EH (cell line): ENCODE results near the gene IFITM10.

ENCODE experiments used
- DNase-seq: peaks from one replicate; pipeline ENCODE4 v3.0.0-alpha.2; 2015; ENCODE audit warnings: low read depth

The IFITM10 gene

DNA sequence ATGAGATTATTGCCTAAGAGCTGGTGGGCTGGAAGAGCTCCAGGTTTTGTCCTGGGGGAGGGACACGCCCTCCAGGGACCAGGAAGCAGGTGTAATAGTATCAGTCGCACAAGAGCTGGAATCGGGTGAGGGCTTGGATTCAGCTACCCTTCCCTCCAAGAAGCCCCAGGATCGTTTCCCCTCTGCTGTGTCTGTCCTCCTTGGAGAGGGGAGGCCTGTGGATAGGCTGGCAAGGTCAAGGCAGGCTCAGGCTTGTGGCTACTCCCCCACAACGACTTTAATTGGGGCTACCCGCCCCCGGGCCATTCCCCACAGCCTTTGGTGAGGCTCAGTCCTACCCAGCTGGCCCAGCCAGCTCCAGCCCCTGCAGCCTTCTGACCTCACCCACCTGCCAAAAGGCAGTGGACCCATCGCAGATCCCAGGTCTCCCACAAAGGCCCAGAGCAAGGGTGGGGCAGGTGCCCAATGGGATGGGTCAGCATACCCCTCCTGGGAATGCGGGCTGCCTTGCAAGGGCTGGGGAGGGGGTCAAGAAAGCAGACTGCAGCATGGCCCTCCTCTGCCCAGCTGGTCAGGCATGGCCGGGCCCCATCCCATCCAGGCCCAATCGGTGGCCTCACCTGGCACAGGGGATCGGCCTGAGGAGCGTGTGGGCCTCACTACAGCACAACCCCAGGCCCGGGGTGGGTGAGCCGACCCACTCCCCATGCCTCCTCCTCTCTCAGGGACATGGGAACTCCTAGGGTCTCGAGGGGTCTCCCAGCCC is 12.3 kb upstream of the IFITM10 start:
- DNase-seq = no peak

DNA sequence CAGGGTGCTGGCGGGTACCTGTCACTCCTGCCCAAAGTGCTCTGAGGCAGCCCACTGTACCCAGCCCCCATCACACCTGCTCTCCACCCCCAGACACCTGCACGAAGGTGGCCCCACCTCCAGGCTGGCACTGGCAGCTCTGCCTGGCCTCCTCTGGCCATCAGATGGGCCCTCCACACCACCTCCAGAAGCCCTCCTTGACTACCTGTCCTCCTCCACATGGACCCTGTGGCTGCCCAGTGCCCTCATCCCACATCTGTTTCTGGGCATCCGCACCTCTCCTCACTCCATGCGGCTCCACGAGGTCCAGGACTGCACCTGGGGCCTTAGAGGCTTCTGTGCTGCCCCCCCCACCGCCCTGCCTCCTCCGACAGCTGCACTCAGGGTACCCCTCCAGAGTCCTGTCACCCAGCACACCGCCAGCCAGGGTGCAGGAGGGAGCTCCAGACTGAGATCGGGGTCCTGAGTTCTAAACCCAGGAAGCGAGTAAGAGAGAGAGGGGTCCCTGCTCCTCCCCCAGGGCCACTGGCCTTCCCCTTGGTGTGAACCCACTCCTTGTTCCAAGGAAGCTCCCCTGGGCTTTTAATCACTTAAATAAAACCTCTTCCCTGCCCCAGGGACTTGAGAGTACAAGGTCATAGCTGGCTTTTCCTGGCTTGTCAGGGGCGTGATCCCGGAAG is 11.6 kb upstream of the IFITM10 start:
- DNase-seq = no peak

DNA sequence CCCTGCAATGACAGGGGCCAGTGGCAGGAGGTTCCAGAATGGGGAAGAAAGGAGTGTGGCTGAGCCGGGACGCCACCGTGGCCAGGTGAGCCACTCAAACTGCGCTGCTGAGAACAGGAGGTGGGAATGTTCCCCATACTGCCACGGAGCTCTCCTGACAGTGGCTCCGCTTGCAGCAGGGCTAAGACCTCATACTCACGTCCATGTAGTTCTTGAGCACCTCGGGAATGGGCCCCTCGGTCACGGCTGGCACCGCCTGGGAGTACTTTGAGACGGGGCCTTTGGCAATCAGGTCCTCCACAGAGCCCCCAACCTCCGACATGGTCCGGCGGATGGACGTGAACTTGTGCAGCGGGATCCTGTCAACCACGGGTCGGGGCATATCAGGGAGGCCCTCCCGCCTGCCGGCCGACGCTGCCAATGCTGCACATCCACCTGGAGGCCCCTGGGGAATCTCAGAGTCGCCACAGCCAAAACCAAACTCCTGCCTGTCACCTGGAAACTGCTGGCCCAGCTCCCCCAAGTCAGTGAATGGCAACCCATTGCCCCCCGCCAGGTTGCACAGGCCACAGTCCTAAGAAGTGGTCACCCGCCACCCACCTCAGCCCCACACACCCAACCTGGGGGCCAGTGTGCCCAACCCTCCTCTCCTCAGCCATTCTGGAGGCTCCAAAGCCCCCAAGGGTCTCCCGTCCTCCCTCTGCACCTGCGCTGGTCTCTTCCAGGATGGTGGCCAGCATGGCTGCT is 10.9 kb upstream of the IFITM10 start:
- DNase-seq = no peak

DNA sequence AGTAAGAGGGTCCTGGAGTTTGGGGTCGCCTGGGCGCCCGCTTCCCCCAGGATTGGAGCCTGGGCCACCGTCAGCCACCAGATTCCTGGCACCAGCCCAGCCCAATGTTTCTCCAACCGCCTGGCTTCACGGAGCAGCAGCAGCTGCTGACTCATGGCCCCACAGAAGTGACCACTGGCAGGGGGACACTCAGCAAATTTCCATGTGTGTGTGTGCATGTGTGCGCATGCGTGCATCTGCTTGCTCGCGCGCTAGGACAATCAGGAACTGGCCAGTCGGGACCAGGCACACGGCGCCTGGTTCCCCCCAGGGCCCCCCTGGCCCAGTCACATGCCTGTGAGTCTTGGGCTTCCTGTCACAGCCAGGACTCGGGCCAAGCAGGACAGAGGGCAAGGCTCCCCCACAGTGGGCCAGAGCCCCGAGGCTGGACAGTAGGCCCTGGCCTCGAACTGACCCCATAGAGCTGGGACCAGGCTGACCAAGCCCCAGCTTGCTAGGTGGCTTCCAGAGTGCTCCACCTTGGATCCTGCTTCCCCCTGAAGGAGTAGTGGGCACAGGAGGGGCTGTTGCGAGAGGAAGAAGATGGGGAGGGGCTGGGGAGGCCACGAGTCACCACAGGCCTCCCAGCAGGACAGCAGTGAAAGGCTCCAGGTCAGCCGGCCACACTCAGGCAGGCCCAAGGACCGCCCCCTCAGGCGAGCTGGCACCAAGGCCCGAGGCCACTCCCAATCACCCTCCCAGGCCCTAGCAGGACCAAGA is 10.1 kb upstream of the IFITM10 start:
- DNase-seq = peak; percentile 79

DNA sequence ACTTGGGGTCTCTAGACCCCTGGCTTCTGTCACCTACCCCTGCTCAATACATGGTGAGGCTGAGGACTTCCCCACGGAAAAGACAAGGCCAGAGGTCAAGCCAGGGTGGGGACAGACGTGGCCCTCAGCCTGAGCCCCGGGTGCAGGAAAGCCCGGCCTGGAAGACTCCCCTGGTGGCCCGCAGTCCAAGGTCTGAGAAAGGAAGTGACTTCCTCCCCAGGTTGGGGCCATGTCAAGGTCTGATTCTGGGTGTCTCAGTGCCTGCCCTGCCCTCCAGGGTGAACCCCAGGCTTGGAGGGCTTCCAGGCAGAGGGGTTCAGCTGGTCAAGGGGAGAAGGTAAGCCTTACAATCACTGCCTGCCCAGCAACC is 9.4 kb upstream of the IFITM10 start:
- DNase-seq = no peak

DNA sequence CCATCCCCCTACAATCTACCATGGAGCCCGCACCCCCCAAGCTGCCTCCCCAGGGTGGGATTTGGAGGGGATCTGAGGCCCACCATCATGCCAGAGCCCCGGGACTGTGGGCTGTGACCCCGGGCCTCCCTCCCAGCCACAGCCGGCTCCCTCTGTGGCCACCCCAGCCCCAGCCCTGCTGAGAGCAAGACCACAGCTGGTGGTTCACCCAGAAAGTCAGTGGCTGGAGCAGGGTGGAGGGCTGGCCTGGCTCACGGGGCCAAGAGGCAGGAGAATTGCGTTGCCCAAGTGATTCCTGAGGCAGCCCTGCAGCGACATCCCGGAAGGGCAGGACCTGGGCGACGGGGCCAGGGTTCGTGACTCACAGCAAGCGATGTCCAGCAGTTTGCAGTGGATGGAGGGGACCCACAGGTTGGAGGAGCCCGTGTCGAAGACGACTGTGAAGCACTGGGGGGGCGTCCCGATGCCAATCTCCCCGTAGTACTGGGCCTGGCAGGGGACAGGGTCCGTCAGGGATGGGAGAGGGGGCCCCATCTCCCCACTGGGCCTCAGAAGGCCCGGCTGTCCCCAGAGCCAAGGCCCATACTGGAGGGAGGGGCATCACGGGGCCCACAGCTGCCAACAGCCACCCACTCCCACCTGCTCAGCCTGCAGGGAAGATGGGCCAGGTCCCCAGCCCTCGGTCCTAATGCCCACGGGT is 8.9 kb upstream of the IFITM10 start:
- no peak for DNase-seq

DNA sequence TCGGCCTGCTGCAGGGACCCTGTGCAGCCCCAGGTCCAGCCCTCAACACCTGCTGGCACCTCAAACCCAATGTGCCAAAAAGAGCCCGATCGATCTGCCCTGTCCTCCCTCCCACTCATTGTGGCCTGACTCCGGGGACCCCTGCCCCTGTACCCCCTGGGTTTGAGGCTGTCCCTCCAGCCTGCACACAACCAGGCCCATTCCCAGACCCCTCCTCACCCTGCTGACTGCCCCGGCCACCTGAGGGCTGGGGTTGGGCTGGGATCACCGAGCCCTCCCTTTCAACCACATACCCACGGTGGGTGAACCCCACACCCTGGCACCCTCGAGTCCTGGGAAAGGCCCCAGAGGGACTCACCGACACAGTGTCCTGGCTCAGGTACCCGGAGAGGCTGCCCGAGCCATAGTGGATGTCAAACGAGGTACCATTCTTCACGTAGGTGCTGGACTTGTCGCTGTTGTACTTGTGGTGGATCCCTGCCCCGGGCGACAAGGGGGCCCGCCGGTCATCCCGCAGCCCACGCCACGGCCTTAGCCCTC is 8.3 kb upstream of the IFITM10 start:
- DNase-seq = no peak

DNA sequence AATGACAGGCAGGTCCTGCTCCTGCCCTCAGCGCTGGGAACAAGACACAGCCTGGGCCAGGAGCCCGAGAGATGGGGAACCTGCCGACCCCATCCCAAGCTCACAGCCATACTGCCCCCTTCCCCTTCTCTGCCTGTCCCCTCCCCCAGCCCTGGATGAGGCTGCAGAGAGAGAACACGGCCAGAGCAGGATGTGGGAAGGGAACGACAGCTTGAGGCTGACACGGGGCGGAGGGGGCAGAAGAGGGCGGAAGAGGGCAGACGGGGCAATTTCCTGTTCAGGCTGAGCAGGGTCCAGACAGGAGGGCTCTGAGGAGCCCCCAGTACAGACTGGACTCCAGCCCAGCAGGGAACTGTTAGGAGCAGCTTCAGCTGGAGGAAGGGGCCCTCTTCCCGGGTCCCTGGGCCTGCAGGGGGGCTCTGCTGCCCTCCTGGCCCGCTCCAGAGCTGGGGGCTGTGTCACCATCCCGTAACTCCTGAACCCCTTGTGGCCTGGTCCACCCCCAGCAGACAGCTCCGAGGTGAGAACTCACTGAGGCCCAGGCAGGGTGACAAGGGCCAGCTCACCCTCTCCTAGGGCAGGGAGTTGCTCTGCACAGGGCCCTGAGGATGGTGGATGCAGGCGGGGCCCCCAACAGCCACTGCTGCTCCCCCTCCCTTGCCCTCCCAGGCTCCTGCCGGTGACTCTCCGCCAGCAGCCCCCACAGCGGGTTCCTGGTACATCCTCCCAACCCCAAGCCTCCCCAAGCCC is 7.6 kb upstream of the IFITM10 start:
- no peak for DNase-seq

DNA sequence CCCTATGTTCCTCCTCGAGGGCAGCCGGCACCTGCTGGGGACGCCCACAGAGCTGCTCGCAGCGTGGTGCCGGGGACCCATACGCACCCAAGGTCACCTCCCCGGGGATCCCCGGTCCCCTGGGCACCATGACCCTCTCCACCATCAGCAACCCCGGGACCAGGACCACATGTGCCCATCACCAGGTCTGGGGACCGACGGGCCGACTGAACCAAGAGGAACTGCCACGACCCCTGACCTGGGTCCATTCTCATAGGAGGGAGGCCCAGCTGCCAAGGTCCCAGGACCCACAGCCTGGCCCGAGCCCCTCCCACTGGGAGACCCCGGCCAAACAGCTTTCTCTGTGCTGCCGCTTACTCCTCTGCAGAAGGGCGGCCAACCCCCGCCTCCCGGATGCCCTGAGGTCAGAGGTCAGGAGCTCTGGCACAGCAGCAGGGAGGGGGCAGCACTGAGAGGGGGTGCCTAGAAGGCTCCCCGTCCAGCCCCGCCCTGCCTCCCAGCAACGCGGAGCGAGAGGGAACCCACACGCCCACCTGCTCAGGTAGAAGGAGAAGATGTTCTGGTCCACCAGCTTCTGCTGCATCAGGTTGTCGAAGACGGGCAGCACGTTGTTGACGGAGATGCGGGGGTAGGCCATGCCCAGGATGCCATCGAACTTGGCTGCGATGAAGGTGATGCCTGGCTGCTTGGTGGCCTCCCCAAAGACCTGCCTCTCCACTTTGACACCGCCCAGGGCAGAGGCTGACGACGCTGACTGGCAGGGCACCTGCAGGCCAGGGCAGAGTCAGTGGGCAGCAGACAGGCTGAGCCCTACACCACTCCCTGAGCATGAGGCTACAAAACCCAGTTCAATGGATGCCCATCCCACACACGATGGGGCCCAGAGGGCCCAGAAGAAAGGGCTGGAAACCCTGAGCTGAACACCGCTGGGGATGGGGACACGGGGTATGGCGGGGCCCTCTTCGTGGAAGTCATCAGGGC is 6.7 kb upstream of the IFITM10 start:
- DNase-seq = no peak

DNA sequence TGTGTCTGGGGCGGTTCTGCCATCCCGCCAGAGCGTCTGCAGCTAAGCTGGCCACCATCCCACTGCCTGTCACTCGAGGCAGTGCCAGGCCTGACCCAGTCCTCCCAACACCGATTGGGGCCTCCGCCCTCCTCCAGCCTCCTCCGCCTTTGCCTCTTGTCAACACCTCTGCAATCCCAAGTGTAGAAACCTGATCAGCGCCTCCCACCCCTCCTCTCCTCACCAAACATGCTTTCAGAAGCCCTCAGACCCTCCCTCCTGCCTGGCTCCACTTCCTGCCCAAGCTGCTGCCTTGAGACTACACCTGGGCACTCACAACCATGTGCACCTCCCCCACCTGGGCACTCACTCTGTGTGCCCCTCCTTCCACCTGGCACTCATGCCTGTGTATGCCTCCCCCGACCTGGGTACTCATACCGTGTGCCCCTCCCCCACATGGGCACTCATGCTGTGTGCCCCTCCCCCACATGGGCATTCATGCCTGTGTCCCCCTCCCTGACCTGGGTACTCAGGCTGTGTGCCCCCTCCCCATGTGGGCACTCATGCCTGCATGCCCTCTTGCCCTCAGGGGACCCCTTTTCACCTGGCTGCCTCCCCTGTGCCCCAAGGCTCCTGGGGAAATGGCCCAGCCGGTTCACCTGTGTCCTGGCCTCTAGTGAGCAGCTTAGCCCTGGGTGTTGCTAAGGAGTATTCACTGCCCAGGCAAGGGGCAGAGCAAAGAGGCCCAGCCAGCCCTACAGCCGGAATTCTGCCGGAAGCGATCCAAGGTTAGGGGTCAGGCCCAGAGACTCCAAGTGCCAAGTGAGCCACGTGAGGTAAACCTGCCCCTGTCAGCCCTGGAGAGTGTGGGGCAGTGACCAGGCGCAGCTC is 5.5 kb upstream of the IFITM10 start:
- DNase-seq = no peak

DNA sequence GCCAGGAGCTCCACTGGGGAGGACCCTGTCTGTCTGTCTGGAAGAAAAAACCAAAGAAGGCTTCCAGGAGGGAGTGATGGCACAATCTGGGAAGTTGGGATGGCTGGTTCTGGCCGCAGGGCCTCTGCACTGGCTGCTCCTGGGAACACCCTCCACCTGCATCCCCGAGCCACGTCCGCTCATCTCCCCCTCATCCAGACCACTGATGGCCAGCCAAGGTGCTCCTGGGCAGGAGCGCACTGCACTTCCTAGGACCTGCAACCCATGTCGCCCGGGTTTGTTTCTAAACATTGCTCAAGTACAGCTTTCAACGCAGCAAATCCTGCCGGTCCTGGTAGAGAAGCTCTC is 4.9 kb upstream of the IFITM10 start:
- DNase-seq = no peak

DNA sequence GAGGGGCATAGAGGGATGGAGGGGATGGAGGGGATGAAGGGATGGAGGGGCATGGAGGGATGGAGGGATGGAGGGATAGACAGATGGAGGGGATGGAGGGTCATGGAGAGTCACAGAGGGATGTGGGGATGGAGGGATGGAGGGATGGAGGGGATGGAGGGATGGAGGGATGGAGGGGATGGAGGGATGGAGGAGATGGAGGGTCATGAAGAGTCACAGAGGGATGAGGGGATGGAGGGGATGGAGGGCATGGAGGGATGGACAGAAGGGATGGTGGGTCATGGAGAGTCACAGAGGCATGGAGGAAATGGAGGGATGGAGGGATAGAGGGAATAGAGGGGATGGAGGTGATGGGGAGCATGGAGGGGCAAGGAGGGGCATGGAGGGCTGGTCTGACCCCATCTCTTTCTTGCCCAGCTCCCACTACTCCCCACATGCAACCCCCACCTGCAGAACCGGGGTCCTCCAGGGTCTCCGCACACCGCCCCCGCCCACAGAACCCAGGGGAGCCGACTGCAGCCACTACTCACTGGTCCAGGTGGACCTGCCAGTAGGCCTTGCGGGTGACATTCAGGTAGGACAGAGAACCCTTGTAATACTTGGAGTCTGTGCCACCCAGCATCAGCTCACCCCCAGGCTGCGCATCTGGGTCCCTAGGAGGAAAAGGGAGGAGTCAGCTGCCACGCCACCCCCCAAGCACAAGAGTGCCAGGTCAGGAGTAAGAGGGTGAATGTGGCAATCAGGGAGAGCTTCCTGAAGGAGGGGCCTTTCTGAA is 4.2 kb upstream of the IFITM10 start:
- DNase-seq = no peak

DNA sequence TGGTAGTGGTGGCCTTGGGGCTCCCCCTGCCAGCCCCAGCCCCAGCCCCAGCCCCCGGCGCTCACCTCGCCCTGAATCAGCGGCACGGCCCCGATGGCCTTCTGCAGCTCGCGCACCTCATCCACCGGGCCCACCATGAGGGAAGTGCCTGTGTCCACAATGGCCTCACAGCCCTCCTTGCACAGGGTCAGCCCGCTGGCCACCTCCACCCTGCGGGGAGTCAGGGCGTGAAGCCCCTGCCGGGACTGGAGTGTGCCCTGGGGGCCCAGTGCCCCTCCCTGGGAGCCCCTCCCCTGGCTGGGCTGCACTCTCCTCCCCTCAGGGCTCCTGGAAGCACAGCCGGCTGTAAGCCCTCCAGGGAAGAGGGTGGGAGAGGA is 3.5 kb upstream of the IFITM10 start:
- no peak for DNase-seq

DNA sequence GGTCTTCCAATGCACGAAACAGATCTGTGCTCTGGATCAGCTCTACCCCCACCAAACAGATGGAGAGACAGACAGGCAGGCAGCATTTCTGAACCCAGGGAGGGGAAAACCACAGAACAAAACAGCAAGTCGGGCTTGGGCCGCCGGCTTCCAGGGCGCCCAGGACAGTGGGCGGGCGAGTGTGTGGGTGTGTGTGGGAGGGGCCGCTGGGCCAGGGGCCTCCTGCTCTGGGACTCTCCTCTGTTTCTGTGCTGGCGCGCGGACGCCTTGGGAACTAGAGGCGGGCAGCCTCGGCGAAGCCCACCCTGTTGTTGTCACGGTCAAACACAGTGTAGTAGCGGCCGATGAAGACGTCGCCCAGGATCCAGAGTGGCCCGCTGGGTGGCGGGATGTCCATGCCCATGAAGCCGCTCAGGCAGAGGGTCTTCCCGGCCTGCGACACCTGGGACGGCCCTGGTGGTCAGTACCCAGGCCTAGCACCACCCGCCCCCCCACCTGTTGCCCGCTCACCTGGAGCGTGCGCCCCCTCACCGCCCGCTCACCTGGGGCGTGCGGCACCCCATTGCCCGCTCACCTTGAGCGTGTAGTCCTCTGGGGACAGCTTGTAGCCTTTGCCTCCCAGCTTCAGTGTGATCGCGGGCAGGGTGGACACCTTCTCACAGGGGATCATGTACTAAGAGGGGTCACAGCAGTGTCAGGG is 3.0 kb upstream of the IFITM10 start:
- no peak for DNase-seq

DNA sequence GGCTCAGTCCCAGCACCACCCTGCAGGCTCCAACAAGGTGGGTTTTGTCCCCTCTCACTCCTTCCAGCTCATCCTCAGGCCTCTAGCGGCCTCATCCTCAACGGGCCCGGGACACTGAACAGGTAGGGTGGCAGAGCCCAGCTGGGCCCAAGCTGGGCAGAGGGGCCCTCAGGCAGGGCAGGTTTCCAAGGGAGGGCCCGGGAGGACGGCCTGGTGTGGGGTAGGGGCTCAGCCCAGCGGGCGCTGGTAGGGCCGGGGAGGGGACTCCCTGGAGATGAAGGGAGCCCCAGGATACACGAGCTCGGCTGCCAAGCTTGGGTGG is 2.5 kb upstream of the IFITM10 start:
- DNase-seq = no peak

DNA sequence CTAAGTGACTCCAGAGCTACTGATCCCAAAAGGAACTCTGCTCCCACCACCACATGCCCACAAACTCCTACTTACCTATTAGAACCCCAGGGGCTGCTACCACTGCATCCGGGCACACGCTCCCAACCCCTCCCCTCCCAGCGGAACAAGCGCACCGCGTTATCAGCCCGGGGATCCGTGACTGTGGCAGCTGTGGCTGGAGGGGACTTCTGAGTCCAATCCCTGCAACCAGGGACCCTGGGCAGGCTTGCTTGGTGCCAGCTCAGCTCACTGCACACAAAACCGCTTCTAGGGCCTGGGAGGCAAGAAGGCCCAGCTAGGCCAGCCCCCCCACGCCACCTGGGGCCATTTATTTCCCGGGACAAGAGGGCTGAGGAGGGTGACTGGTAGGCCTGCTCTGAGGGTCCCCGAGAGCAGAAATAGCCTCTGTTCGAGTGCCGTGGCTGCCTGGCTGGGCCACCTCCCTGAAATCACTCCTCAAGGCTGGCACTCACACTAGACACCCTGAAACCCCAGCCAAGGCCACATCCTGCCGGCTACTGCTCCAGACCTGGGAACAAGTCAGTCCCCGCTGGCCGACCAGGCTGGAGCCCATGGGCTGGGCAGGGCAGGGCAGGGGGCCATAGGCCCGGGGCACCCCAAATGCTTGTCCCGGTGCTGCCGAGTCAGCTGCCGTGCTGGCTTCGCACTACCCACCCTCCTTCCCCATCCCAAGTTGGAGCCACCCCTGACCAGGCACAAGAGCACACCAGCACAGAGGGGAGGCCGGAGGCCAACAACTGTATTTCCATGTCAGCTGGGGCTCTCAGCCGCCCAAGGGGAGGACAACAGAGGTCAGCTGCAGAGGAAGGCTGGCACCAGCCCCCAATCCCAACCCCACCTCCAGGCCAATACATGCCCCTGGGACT is 1.9 kb upstream of the IFITM10 start:
- no peak for DNase-seq
